ENCODE measurements around the gene REC8. TPM values are rescaled to one million over a fixed set of nuclear protein-coding genes. Genes with fewer than 3 reads are reported as not detected.

Gene REC8, protein sequence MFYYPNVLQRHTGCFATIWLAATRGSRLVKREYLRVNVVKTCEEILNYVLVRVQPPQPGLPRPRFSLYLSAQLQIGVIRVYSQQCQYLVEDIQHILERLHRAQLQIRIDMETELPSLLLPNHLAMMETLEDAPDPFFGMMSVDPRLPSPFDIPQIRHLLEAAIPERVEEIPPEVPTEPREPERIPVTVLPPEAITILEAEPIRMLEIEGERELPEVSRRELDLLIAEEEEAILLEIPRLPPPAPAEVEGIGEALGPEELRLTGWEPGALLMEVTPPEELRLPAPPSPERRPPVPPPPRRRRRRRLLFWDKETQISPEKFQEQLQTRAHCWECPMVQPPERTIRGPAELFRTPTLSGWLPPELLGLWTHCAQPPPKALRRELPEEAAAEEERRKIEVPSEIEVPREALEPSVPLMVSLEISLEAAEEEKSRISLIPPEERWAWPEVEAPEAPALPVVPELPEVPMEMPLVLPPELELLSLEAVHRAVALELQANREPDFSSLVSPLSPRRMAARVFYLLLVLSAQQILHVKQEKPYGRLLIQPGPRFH
- total RNA-seq: 10 to 100 TPM in 1 of 2 donors, 1 to 10 TPM in 1; 8.9 to 29.0 TPM

DNA sequence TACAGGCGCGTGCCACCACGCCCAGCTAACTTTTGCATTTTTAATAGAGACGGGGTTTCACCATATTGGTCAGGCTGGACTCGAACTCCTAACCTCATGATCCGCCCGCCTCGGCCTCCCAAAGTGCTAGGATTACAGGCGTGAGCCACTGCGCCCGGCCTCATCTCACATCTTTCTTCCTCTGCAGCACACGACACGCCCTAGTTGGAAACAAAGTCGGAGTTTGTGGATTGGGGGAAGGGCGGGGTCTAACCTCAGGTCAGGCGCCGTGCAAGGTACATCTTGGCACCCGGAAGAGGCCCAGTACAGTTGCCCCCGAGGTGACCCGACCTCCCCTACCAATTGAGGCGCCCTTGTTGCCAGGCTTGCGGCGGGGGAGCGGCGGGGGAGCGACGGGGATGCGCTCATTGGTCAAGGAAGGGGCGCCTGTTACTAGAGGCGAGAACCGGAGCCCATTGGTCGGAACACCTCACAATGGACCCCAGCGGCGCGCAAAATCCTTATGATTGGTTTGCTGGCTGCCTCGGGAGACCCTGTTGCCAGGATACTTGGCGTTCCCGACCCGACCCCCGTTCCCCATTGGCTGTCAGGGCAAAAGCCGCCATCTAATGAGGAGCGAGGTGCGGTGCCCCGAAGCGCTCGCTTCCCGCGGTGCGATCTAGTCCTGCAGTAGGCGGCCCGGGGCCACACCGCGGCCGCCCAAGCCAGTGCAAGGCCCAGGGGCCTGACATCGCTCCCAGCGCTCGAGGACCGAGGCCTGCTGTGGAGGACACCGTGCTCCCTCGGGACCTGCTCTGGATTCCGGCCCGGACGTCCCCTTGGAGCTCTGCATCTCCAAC is at the start of gene REC8:
Gene REC8, plus strand, starts transcription at position 659 of the 839 bp plus-strand sequence. CDS start 473 bp downstream, outside the sequence.

GRCh38 chr14:24130380-24130716 is 41.5 kb upstream of the REC8 start, which contains the start of gene FITM1:
Gene FITM1, plus strand, starts transcription at chr14:24130659. Its CDS starts 905 bp downstream, at chr14:24131564.

GRCh38 chr14:24135834-24136683 is 35.8 kb upstream of the REC8 start, which contains the start of gene PSME1:
Gene PSME1, plus strand, starts transcription at chr14:24136194. Its CDS starts 69 bp downstream, at chr14:24136263.

GRCh38 chr14:24141097-24141880 is 30.6 kb upstream of the REC8 start, which contains the start of gene EMC9:
Gene EMC9, minus strand, starts transcription at chr14:24141591. Its CDS starts 287 bp downstream, at chr14:24141304.

DNA sequence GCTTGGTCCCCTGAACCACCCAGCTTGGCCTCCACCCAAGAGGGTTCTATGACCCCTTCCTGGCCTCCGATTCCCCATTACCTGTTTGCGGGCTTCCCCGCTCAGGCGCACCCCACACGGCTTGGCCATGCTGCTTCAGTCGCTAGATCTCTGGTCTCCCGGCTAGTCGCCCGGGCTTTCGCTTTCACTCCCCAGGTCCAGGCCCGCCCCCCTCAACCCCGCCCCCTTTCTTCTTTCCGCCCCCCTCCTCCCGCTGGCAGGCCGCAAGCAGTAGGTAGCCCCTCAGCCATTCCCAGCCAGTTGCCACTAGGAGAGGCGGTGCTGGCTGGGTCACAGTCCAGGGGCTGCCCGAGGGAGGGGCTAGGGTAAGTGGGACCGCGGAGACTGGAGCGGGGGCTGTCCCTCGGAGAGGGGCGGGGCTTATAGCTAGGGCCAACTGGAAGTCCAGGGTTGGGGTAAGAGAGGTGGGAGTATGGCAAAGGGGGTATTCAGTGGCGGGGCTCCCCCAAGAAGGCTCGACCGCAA is 25.4 kb upstream of the REC8 start, which contains the start of gene PSME2:
Gene PSME2, minus strand, starts transcription at position 158 of the 525 bp plus-strand sequence. Its CDS starts 29 bp downstream, at position 129.

DNA sequence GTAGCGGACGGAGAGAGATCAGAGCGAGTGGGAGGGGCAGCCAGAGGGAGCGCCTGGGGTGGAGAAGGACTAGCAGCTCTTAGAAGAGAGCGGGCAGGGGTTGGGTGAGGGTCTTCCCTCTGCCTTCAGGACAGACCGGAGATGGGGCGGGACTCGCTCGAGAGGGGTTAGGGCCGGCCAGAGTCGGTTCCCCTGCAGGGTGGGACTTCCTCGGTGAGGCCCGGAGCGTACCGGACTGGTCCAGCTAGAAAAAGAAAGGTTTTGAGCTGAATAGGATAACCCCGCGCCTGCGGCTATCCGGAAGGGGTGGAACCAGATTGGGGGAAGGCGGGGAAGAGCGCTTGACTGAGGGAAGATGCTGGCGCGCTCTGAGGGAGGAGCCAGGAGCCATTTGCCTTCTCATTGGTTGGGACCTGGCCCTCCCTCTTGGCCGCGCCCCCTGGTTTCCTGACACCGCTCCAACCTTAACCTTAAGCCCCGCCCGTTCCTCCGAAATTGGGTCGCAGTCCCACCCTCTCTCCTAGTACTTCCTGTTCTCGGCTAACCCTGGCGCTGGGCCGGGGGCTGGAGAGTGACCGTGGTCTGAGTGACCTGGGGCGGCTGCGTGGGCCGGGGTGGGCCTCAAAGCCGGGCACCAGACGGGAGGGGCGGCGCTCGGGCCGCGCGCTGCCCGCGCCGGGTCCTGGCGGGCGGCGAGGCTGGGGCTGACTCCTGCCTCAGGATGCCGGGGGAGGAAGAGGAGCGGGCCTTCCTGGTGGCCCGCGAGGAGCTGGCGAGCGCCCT is 24.7 kb upstream of the REC8 start, which contains the start of gene RNF31:
Gene RNF31, plus strand, starts transcription at position 521 of the 783 bp plus-strand sequence. Its CDS starts 201 bp downstream, at position 722.

GRCh38 chr14:24160850-24161804 is 10.8 kb upstream of the REC8 start, which contains the start of gene IRF9:
Gene IRF9, plus strand, starts transcription at chr14:24161265. Its CDS starts 880 bp downstream, at chr14:24162145.

GRCh38 chr14:24188251-24189058 is 16.6 kb downstream of the REC8 start, which contains the start of gene IPO4:
Gene IPO4, minus strand, starts transcription at chr14:24188816. Its CDS starts 29 bp downstream, at chr14:24188787.

GRCh38 chr14:24195186-24196070 is 23.5 kb downstream of the REC8 start, which contains the start of gene TM9SF1:
Gene TM9SF1, minus strand, starts transcription at chr14:24195441. Its CDS starts 422 bp downstream, at chr14:24195019.

GRCh38 chr14:24212924-24213865 is 41.3 kb downstream of the REC8 start, which contains the start of gene CHMP4A:
Gene CHMP4A, minus strand, starts transcription at chr14:24213488. Its CDS starts 49 bp downstream, at chr14:24213439.

GRCh38 chr14:24215495-24216344 is 43.8 kb downstream of the REC8 start, which contains the start of gene MDP1:
Gene MDP1, minus strand, starts transcription at chr14:24216066. Its CDS starts 111 bp downstream, at chr14:24215955.

